ENCODE data around the gene SEMG2.

GRCh38 chr20:45229264-45230056, 8.3 kb downstream of the SEMG2 start:
- peak; percentile 74 for TF ChIP-seq CTCF (IDR thresholded peaks at IDR 0.05; ENCODE audit: low read depth, low read length)
- no peak for TF ChIP-seq POLR2A (IDR thresholded peaks at IDR 0.05; ENCODE audit: extremely low read depth, insufficient read length)
